Glutamatergic neuron (in vitro differentiated cells): ENCODE data around the gene NAV2. TPM values are rescaled to one million over a fixed set of nuclear protein-coding genes. Genes with fewer than 3 reads are reported as not detected.

Source experiments
- DNase-seq: peaks from one replicate; pipeline ENCODE4 v3.0.0; 2022
- H3K27ac Mint-ChIP-seq: one replicate; pipeline ENCODE4 v1.8.0; 2020; ENCODE audit warnings: mild to moderate bottlenecking, mixed read lengths, inconsistent platforms; ENCODE audit not compliant: unreplicated experiment
- H3K27me3 Mint-ChIP-seq: one replicate; pipeline ENCODE4 v1.8.0; 2020; ENCODE audit warnings: mild to moderate bottlenecking, moderate library complexity, mixed read lengths, inconsistent platforms; ENCODE audit not compliant: unreplicated experiment
- H3K36me3 Mint-ChIP-seq: one replicate; pipeline ENCODE4 v1.8.0; 2020; ENCODE audit warnings: mild to moderate bottlenecking, mixed read lengths, inconsistent platforms; ENCODE audit not compliant: unreplicated experiment
- H3K4me1 Mint-ChIP-seq: one replicate; pipeline ENCODE4 v1.8.0; 2020; ENCODE audit warnings: mild to moderate bottlenecking, low read depth, mixed read lengths, inconsistent platforms; ENCODE audit not compliant: unreplicated experiment
- H3K4me3 Mint-ChIP-seq: one replicate; pipeline ENCODE4 v1.8.0; 2020; ENCODE audit warnings: mild to moderate bottlenecking, mixed read lengths, inconsistent platforms; ENCODE audit not compliant: unreplicated experiment
- H3K9me3 Mint-ChIP-seq: one replicate; pipeline ENCODE4 v1.8.0; 2020; ENCODE audit warnings: mild to moderate bottlenecking, moderate library complexity, mixed read lengths, inconsistent platforms; ENCODE audit not compliant: unreplicated experiment
- CTCF ChIP-seq: fragments of 200-600 bp; sonication (generic); IDR thresholded peaks from one replicate; pipeline ENCODE4 v1.5.0; 2021; ENCODE audit not compliant: partially characterized antibody, unreplicated experiment
- total RNA-seq: library from RNA; stranded (reverse); fragmentation: NEBNext Ultra II Directional; extraction: Animal tissue kit (Norgen Biotek cat#: 25700); gene quantifications from one replicate; pipeline ENCODE4 v1.2.1, GENCODE V29; 2021; ENCODE audit not compliant: unreplicated experiment

NAV2 gene
- total RNA-seq, 1 donor from 2014 or later = 117 TPM

GRCh38 chr11:19987331-19987801, 274.7 kb downstream of the NAV2 start:
- Mint-ChIP-seq H3K36me3 (no peaks in the 10 kb centered on the region), H3K4me1 (no peaks in the 10 kb centered on the region), H3K4me3 (no peak overlapping the region), H3K27ac (no peak overlapping the region), H3K9me3 (peaks cover 3% of the 10 kb centered on the region), H3K27me3 (peaks cover 4% of the 10 kb centered on the region)
- TF ChIP-seq CTCF = no peak
- no peak for DNase-seq

GRCh38 chr11:19988598-19988997, 276.0 kb downstream of the NAV2 start:
- Mint-ChIP-seq H3K27ac (no peak overlapping the region), H3K4me1 (no peaks in the 10 kb centered on the region), H3K27me3 (peaks cover 4% of the 10 kb centered on the region), H3K4me3 (no peak overlapping the region), H3K9me3 (peaks cover 3% of the 10 kb centered on the region), H3K36me3 (peaks cover 10% of the 10 kb centered on the region)
- no peak for DNase-seq
- no peak for TF ChIP-seq CTCF

- Mint-ChIP-seq H3K36me3 (peaks cover 11% of the 10 kb centered on the region), H3K4me1 (no peaks in the 10 kb centered on the region), H3K27me3 (peaks cover 4% of the 10 kb centered on the region), H3K4me3 (no peak overlapping the region), H3K27ac (no peak overlapping the region), H3K9me3 (peaks cover 3% of the 10 kb centered on the region)
- TF ChIP-seq CTCF = no peak
- no peak for DNase-seq
Observed at GRCh38 chr11:19989191-19989590, 276.6 kb downstream of the NAV2 start.

- no peak for TF ChIP-seq CTCF
- H3K27me3 Mint-ChIP-seq = peaks cover 8% of the 10 kb centered on the region
- DNase-seq = no peak
- H3K9me3 Mint-ChIP-seq = peaks cover 6% of the 10 kb centered on the region
- no peak overlapping the region for H3K4me3 Mint-ChIP-seq
- H3K36me3 Mint-ChIP-seq = peaks cover 11% of the 10 kb centered on the region
- H3K4me1 Mint-ChIP-seq = no peaks in the 10 kb centered on the region
- no peak overlapping the region for H3K27ac Mint-ChIP-seq
Observed at GRCh38 chr11:19992162-19992561, 279.5 kb downstream of the NAV2 start.

GRCh38 chr11:19992998-19993397, 280.4 kb downstream of the NAV2 start:
- peaks cover 11% of the 10 kb centered on the region for H3K36me3 Mint-ChIP-seq
- no peak for TF ChIP-seq CTCF
- H3K27me3 Mint-ChIP-seq = peaks cover 8% of the 10 kb centered on the region
- no peaks in the 10 kb centered on the region for H3K4me1 Mint-ChIP-seq
- DNase-seq = no peak
- H3K4me3 Mint-ChIP-seq = no peak overlapping the region
- peaks cover 6% of the 10 kb centered on the region for H3K9me3 Mint-ChIP-seq
- no peak overlapping the region for H3K27ac Mint-ChIP-seq
